Transverse colon (tissue), 4 donors: ENCODE results near the gene DDX4. TPM values are rescaled to one million over a fixed set of nuclear protein-coding genes. Genes with fewer than 3 reads are reported as not detected.

ENCODE experiments used
- DNase-seq: peaks from one replicate; pipeline ENCODE4 v3.0.0-alpha.2; 2019
- H3K27ac ChIP-seq, 4 donors: fragments of 200-600 bp; sonication (generic); 2 replicates each; pipeline ENCODE4 v1.5.1; 2016 to 2018; ENCODE audit warnings: inconsistent platforms in 4 of 4
- H3K27me3 ChIP-seq: fragments of 200-600 bp; sonication (generic); 2 replicates; pipeline ENCODE4 v1.5.1; 2017; ENCODE audit warnings: inconsistent platforms
- H3K36me3 ChIP-seq, 4 donors: fragments of 200-600 bp; sonication (generic); 2 replicates each; pipeline ENCODE4 v1.5.1; 2017 to 2019; ENCODE audit warnings: inconsistent platforms in 4 of 4
- H3K4me1 ChIP-seq, 4 donors: fragments of 200-600 bp; sonication (generic); 2 replicates each; pipeline ENCODE4 v1.5.1; 2017 to 2020; ENCODE audit warnings: inconsistent platforms in 4 of 4
- H3K4me3 ChIP-seq, 4 donors: fragments of 200-600 bp; sonication (generic); 1 replicate in 1 of 4; 2 replicates in 3 of 4; pipeline versions ENCODE4 v1.5.1 to v1.6.1; 2017 to 2019; ENCODE audit warnings: inconsistent platforms in 4 of 4
- H3K9me3 ChIP-seq, 2 donors: fragments of 200-600 bp; sonication (generic); 2 replicates each; pipeline ENCODE4 v1.5.1; 2017 to 2019; ENCODE audit warnings: inconsistent platforms in 2 of 2
- CTCF ChIP-seq, 5 experiments: fragments of 200-600 bp in 3 of 5; fragments of 450-650 bp in 2 of 5; sonication (generic) in 3 of 5; IDR thresholded peaks; 1 replicate in 2 of 5; 2 replicates in 3 of 5; pipeline ENCODE4 v1.5.1; 2016 to 2017; ENCODE audit warnings: antibody characterized with exemption in 5 of 5, inconsistent platforms in 3 of 5, mild to moderate bottlenecking in 2 of 5, moderate library complexity in 1 of 5
- EP300 ChIP-seq: sonication (generic); formaldehyde crosslinking; IDR thresholded peaks from one replicate; pipeline ENCODE4 v1.6.1; 2017; ENCODE audit warnings: antibody characterized with exemption, low read depth
- POLR2A ChIP-seq: fragments of 450-650 bp; IDR thresholded peaks from one replicate; pipeline ENCODE4 v1.6.1; 2016; ENCODE audit warnings: antibody characterized with exemption, mild to moderate bottlenecking, moderate library complexity
- POLR2AphosphoS5 ChIP-seq, 3 donors: sonication (generic); formaldehyde crosslinking; IDR thresholded peaks; one replicate each; pipeline ENCODE4 v1.6.1; 2016; ENCODE audit warnings: antibody characterized with exemption in 3 of 3
- WGBS, 2 donors: methylation state at CpG; one replicate each; pipeline ENCODE4 v1.1.5; 2018; ENCODE audit warnings: low coverage in 1 of 2; 5-methylcytosine and 5-hydroxymethylcytosine counted together
- in situ Hi-C, 4 donors: fragments of 200-750 bp; cut with MboI; loops; one replicate each; pipeline versions ENCODE4 v1.15.0 to v1.15.1; 2017; ENCODE audit warnings: low sequenced_read_pairs in 3 of 4, low pct_ligation_motif_present in 1 of 4, low pct_unique_long_range_greater_than_20kb in 1 of 4
- intact Hi-C: fragments of 100-400 bp; cut with DNase I; formaldehyde crosslinking; loops from one replicate; pipeline ENCODE4 v1.15.1; 2023; ENCODE audit warnings: low total_unique reads
- total RNA-seq, 4 donors: library from RNA; depleted of rRNA; stranded (reverse); fragments of >200 nt; gene quantifications; one replicate each; pipeline ENCODE4 v1.1.0, GENCODE V29; 2016

The DDX4 gene
- total RNA-seq, 4 donors from 2014 or later, result not detected

- Histone ChIP-seq H3K4me1 (no peaks in the 10 kb centered on the region), H3K36me3 (no peaks in the 10 kb centered on the region), H3K27ac (no peak overlapping the region), H3K4me3 (no peak overlapping the region), H3K9me3 (no peaks in the 10 kb centered on the region), H3K27me3 (no peaks in the 10 kb centered on the region)
- no peak for DNase-seq
- intact Hi-C loops, result no loop called here
- TF ChIP-seq POLR2A (no peak), CTCF (IDR thresholded peaks at IDR 0.05) (no peak)
- in situ Hi-C loops, result no loop called here
- WGBS, 2 donors, result 36 to 70% methylated on average over 3 of the region's 3 CpGs
Observed at GRCh38 chr5:55852503-55852902, 114.6 kb downstream of the DDX4 start.

DNA sequence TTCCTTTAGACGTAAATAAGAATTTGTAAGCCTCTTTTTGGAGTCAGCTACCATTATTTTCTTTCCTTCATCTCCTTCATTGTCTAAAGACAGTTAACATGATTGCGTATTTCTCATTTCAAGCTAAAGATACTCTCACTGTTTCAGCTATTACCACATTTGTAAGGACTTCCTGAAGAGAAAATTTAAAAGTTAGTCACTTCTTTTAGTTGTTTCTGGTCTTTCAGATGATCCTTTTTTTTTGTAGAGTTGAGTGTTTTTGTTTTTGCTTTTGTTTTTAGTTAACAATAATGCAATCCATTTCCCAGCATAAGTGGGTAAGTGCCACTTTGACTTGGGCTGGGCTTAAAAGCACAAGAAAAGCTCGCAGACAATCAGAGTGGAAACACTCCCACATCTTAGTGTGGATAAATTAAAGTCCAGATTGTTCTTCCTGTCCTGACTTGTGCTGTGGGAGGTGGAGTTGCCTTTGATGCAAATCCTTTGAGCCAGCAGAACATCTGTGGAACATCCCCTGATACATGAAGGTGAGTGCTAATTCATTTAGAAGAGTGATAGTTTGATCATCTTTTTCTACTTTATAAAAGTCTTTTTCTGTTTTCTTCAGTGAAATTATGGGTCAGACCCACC is 115.3 kb downstream of the DDX4 start:
- H3K9me3 ChIP-seq, result no peaks in the 10 kb centered on the region
- in situ Hi-C loops, result no loop called here
- H3K36me3 ChIP-seq, result no peaks in the 10 kb centered on the region

DNA sequence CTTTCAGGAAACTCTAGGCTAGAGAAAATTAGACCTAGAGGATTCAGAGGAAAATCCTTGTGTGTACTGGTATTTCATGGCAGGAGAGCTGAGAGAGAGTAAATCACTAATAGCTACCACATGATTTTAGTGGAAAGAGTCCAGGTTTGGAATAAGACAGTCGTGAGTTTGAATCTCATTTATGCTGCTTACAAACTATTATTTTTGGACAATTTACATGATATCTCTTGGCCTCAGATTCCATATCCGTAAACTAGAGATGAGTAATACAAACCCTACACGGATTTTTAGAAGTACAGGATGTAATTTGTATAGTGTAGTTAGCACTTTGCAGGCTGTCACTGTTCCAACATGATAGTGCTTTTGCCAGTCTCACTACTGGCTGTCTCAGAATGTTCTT is 116.0 kb downstream of the DDX4 start:
- no peak overlapping the region for H3K4me3 ChIP-seq
- H3K27me3 ChIP-seq, result no peaks in the 10 kb centered on the region
- DNase-seq, result no peak
- no peaks in the 10 kb centered on the region for H3K4me1 ChIP-seq
- TF ChIP-seq POLR2A, result no peak
- H3K36me3 ChIP-seq, result no peaks in the 10 kb centered on the region
- in situ Hi-C loops (no loop called here), intact Hi-C loops (no loop called here)
- WGBS, 2 donors, result 61 to 66% methylated on average over 3 of the region's 3 CpGs
- no peak overlapping the region for H3K27ac ChIP-seq
- no peaks in the 10 kb centered on the region for H3K9me3 ChIP-seq

More for the DNA sequence above, 115.3 kb downstream of the DDX4 start:
- no peak for DNase-seq
- Histone ChIP-seq H3K27ac (no peak overlapping the region), H3K4me1 (no peaks in the 10 kb centered on the region), H3K27me3 (no peaks in the 10 kb centered on the region), H3K4me3 (no peak overlapping the region)
- intact Hi-C loops, result no loop called here
- no peak for TF ChIP-seq POLR2AphosphoS5 (IDR thresholded peaks at IDR 0.05)
- TF ChIP-seq CTCF (IDR thresholded peaks at IDR 0.05), result no peak
- no peak for TF ChIP-seq EP300
- no peak for TF ChIP-seq POLR2A
- WGBS, 2 donors, result 64 to 75% methylated on average over 3 of the region's 3 CpGs

DNA sequence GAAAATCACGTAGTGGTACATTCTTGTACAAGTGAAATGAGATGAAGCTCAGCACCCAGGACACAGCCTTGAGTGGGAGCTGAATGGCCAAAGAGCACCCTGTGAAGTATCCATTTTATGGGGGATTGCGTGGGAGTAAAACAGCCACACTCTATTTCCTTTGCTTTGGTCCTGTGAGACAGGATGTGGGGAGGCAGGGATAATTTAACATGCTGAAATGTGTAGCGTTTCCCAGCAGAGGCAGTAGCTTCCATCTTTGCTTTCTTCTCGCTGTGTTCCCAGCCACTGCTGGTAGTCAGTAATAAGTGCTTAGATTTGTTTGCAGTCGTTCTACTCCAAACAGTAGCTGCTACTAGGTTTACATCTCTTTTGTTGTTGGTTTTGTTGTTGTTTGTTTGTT is 117.6 kb downstream of the DDX4 start:
- H3K36me3 ChIP-seq, result no peaks in the 10 kb centered on the region
- intact Hi-C loops (no loop called here), in situ Hi-C loops (no loop called here)
- WGBS, 2 donors, result 52 to 56% methylated on average over 5 of the region's 5 CpGs
- H3K4me1 ChIP-seq, result no peaks in the 10 kb centered on the region
- DNase-seq, result no peak
- no peak overlapping the region for H3K4me3 ChIP-seq
- H3K27ac ChIP-seq, result no peak overlapping the region
- TF ChIP-seq CTCF (IDR thresholded peaks at IDR 0.05) (no peak), POLR2AphosphoS5 (IDR thresholded peaks at IDR 0.05) (no peak), POLR2A (no peak), EP300 (no peak)
- no peaks in the 10 kb centered on the region for H3K9me3 ChIP-seq
- no peaks in the 10 kb centered on the region for H3K27me3 ChIP-seq
